Uterus (tissue), 2 donors: Measurements from ENCODE around the gene MCM3AP.

Experiments
- CTCF ChIP-seq, 4 experiments: fragments of 200-600 bp in 2 of 4; fragments of 450-650 bp in 2 of 4; sonication (generic) in 2 of 4; IDR thresholded peaks; one replicate each; pipeline ENCODE4 v1.5.1; 2016 to 2019; ENCODE audit warnings: antibody characterized with exemption in 4 of 4, mild to moderate bottlenecking in 2 of 4, moderate library complexity in 1 of 4
- POLR2A ChIP-seq, 2 donors: fragments of 450-650 bp; IDR thresholded peaks; one replicate each; pipeline ENCODE4 v1.6.1; 2016; ENCODE audit warnings: antibody characterized with exemption in 2 of 2, mild to moderate bottlenecking in 1 of 2, moderate library complexity in 1 of 2

DNA sequence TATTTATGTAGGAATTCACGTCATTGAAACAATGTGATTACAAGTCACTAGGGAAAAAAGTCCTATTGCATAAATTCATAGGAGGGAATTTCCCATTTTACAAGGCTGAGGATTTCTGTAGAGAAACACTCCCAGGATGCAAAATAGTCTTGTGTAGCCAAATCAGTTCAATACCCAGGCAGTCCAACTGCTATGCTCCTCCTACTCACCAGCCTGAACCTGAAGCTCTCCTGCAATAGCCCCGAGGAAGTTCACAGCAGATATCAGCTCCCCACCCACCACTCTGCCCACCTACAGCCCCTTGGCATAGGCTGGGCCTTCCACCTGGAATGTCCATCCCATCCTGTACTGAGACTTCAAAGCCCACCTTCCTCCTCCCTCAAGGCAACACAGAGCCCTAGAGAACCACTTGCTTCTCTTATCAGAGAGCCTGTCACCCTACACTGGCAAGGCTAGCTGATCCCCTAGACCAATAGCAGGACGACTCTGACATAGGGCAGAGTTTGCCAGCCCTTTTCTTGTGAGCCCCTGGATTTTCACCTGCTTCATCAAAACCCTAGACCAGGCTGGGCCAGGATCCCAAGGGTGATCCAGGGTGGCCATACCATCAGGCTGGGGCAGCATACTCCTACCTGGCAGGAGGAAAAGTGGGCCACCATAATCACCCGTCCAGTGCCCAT lies 58.4 kb downstream of the MCM3AP start:
- TF ChIP-seq CTCF (IDR thresholded peaks at IDR 0.05) = no peak
- TF ChIP-seq POLR2A (IDR thresholded peaks at IDR 0.05) = no peak
